HT-29 (cell line): ENCODE measurements around the gene CALHM1. TPM values are rescaled to one million over a fixed set of nuclear protein-coding genes. Genes with fewer than 3 reads are reported as not detected.
"Not testable (repeated sequence)": the region's sequence is repeated elsewhere in the genome, so short reads cannot be mapped to it uniquely, and the experiment has no call there.

Experiments used
- DNase-seq: peaks from one replicate; pipeline ENCODE4 v3.0.0-alpha.2; 2015; ENCODE audit warnings: low spot score
- total RNA-seq: library from RNA; depleted of rRNA; stranded (reverse); fragments of >200 nt; shearing (Covaris generic); gene quantifications from 2 replicates; pipeline ENCODE4 v1.2.3, GENCODE V29; 2014; rRNA removed

The CALHM1 gene
- total RNA-seq, 1 experiment from 2014 or later: not detected

DNA sequence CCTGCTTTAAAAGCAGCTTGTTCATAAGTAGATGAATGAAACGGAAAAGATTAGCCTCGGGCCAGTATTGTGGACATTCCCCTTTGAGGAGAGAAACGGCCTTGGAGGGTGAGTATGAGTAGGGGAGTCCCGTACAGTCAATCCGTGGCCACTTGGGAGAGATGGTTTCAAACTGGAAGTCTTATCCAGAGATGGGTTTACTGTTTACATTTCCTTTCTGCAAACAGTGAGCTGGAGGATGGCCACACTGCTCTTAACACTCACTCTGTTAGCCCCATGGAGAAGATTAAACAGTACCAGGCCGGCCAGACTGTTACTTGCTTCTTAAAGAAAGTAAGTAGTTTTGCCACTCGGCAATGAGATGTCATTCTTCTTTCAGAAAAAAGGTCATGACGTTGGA lies 26.8 kb downstream of the CALHM1 start:
- DNase-seq: no peak

DNA sequence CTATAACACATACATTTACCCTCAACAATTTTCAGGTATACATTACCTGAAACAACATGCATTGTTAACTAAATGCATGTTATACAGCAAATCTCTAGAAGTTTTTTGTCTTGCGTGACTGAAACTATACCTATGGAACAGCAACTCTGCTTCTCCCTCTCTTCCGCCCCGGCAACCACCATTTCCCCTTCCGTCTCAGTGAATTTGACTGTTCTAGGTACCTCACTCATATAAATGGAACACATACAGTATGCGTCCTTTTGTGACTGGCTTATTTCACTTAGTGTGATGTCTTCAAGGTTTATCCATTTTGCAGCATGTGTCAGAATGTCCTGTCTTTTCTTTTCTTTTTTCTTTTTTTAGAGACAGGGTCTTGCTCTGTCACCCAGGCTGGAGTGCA lies 29.1 kb downstream of the CALHM1 start:
- DNase-seq: no peak

DNA sequence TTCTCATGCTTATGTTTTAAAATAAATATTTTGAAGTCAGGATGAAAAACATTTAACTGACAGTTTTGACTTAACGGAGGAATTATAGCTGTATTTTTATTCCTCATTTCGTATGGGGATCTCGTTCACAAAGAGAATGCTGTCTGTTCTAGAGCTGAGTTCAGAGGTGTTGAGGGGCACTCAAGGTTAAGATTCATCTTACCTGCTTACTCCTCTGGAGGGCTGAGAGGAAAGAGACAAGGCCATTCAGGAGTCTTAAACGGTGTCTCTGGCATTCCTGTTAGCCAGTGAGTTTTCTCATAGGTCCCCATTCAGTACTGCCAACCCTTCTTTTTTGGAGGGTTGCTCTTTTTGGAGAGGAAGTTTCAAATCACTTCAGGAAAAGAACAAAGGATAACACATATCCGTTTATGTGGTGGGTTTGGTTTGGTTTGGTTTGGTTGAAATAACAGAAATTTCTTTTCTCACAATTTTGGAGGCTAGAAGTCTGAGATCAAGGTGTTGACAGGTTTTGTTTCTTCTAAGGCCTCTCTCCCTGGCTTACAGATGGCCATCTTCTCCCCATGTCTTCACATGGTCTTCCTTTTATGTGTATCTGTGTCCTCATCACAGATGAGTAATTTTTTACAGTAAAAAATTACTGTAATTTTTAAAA lies 29.6 kb downstream of the CALHM1 start:
- DNase-seq: no peak

DNA sequence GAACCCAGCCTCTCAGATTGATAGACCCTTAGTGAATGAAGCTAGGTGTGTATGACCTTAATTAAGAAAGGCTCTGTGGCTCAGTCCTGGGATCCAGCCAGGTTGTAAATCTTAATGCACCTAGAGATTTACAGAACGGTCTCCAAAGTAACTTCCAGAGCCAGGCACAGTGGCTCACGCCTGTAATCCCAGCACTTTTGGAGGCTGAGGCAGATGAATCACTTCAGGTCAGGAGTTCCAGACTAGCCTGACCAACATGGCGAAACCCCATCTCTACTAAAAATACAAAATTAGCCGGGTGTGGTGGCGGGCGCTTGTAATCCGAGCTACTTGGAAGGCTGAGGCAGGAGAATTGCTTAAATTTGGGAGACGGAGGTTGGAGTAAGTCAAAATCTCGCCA lies 30.8 kb downstream of the CALHM1 start:
- DNase-seq: no peak

DNA sequence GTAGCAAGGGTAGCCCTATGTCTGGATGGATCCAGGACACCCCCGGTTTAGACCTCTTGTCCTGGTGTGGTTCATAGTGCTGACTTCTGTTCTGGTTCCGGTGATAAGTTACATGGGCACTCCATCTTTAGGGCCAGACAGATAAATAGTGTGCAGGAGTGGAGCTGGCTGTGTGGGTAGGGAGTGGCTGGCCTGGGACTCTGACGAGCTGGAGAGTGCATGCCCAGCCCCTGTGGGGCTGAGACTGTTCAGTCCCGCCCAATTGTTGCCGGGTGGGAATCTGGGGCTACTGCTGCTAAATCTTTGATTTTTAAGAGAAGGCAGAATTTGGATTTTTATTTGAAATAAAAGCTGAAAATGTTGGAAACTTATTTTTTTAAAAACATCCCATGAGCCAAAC lies 35.0 kb downstream of the CALHM1 start:
- no peak for DNase-seq

DNA sequence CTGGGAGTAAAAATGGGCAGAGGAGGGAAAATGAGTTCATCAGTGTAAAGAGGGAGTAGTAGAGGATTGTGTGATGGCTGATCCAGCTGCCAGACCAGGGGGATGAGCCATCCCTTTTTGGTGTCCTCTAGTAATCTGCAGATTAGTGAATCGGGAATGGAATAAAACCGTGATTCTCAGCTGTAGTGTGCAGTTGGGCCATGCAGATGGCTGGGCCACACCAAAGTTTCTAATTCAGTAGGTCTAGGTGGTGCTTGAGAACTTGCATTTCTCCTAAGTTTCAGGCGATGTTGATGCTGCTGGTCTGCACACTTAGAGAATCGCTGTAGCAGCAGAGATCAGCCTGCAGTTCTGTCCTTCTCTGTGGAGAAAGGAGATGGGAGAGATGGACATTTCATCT lies 39.6 kb downstream of the CALHM1 start:
- DNase-seq: no peak

DNA sequence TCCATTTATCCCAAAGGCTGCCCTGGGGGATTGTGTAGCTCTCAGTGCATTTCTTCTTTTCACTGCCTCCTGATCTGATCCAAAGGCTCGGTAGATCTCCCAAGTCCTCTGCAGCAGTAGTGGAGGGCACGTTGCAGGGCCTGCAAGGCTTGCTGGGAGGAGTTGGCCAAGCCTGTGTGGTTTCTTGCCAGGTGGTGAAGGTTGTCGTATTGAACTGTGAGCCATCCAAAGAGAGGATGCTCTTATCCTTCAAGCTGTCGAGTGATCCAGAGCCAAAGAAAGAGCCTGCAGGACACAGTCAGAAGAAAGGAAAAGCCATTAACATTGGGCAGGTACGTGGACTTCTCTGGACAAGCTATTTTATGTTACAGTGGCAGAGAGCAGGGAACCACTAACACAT lies 41.1 kb downstream of the CALHM1 start:
- DNase-seq: no peak

DNA sequence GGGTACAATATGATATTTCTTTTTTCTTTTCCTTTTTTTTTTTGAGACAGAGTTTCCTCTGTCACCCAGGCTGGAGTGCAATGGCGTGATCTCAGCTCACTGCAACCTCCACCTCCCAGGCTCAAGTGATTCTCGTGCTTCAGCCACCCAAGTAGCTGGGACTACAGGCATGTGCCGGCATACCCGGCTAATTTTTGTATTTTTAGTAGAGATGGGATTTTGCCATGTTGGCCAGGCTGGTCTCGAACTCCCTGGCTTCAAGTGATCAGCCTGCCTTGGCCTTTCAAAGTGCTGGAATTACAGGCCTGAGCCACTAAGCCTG lies 41.6 kb downstream of the CALHM1 start:
- not testable (repeated sequence) for DNase-seq

DNA sequence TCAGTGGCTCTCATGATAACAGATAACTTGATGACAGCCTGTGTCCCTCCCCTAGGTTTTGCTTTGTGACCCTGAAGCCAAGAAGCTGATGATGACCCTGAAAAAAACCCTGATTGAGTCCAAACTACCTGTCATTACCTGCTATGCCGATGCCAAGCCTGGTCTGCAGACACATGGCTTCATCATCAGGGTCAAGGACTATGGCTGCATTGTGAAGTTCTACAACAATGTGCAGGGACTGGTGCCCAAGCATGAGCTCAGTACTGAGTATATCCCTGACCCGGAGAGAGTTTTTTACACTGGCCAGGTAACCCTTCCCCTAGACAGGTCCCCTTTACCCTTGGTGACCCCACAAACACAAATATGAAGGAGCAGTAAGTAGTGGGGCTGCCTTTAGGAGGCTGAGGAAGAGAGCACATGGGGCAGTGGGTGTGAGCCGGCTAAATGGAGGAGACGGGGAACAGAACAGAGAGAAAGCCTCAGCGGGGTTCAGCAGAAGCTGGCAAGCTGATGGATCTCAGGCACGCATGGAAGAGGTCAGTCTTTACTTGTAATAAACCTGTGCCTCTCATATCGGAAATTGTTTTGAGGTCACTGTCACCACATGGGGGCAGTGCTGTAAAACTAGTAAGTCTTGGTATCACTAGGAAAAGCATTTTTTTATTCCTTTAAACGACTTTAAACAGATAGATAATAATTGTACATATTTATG lies 42.1 kb downstream of the CALHM1 start:
- DNase-seq: peak; percentile 79

DNA sequence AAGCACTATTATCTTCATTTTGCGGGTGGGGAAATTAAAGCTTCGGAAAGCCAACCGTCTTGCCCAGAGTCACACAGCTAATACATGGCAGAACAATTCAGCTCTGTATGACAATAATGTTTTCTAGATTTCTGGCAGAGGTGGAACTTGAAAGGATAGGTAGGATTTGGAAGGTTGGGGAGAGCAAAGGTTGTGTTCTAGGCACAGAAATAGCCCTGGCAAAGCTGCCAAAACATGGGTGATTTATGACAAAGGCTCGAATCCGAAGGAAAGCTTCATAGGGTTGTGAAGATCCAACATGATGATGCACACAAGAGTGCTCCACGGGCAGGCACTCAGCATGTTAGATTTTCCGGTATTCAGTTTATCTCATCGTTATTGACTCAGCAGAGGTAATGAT lies 43.1 kb downstream of the CALHM1 start:
- DNase-seq: no peak

DNA sequence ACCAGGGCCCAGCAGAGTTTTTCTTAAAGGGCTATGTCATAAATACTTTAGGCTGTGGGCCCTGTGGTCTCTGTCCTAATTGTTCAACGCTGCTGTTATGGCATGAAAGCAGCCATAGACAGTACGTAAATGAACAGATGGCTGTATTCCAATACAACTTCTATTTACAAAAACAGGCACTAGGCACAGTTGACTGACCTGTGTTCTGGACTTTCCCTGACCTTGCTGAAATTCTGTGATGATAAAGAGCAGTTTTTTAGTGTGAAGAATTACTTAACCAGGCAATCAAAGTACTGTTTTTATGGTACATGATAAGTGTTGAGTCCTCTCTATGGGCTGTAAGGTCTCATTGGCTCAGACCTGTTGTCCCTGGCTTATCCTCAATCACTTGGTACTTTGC lies 45.1 kb downstream of the CALHM1 start:
- DNase-seq: no peak

Other genes with a start within 250 kb of the CALHM1 start
- 0.05 and 0.10 TPM in 2 replicates for gene RPEL1, start 213.0 kb downstream of the CALHM1 start, total RNA-seq
- gene INA, start 181.8 kb downstream of the CALHM1 start, total RNA-seq: not detected in 2 replicates
- 3.2 and 4.9 TPM in 2 replicates for gene PCGF6, start 107.8 kb downstream of the CALHM1 start, total RNA-seq
- gene TAF5, start 90.9 kb downstream of the CALHM1 start, total RNA-seq: 5.5 and 7.7 TPM in 2 replicates
- gene ATP5MK, start 62.4 kb downstream of the CALHM1 start, total RNA-seq: 71.5 and 82.4 TPM in 2 replicates
- 34.0 and 40.6 TPM in 2 replicates for gene PDCD11, start 62.3 kb downstream of the CALHM1 start, total RNA-seq
- 3.0 and 3.3 TPM in 2 replicates for gene CALHM2, start 6.5 kb downstream of the CALHM1 start, total RNA-seq
- not detected in 2 replicates for gene CALHM3, start 20.3 kb upstream of the CALHM1 start, total RNA-seq
- gene NEURL1, start 34.8 kb upstream of the CALHM1 start, total RNA-seq: 5.4 and 7.2 TPM in 2 replicates